GDM1 (cell line): ENCODE data around the gene OR5D13.

Experiments used
- DNase-seq: peaks from one replicate; lab custom pipeline; 2025; lab: John Stamatoyannopoulos, UW

The OR5D13 gene, protein sequence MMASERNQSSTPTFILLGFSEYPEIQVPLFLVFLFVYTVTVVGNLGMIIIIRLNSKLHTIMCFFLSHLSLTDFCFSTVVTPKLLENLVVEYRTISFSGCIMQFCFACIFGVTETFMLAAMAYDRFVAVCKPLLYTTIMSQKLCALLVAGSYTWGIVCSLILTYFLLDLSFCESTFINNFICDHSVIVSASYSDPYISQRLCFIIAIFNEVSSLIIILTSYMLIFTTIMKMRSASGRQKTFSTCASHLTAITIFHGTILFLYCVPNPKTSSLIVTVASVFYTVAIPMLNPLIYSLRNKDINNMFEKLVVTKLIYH

DNA sequence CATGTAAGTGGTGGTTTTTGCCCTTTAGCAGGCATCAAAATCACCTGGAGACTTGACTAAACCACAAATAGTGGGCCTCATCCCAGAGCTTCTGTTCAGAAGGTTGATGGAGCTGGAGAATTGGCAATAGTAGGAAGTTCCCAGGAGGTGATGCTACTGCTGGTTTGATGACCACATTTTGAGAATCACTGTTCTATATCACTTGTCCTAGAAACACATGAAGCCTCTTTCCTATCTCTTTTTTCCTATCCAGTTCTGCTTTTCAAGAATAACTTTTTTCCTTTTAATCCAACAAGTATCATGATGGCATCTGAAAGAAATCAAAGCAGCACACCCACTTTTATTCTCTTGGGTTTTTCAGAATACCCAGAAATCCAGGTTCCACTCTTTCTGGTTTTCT lies at the start of gene OR5D13:
TSS of gene OR5D13 (plus strand) at position 301 of the 400 bp plus-strand sequence. CDS start at position 301, 0 bp downstream.
- DNase-seq, result no peak

DNA sequence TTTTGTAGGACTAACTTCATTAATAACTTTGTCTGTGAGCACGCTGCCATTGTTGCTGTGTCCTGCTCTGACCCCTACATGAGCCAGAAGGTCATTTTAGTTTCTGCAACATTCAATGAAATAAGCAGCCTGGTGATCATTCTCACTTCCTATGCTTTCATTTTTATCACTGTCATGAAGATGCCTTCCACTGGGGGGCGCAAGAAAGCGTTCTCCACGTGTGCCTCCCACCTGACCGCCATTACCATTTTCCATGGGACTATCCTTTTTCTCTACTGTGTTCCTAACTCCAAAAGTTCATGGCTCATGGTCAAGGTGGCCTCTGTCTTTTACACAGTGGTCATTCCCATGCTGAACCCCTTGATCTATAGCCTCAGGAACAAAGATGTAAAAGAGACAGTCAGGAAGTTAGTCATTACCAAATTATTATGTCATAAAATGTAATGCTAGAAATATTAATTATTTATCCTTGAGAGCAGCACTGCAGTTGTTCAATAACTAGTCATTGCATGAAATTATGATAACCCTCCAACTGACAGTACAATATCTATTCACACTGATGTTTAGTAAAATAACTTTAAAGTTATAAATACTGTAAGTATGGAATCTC lies 46.4 kb upstream of the OR5D13 start:
- DNase-seq, result no peak

DNA sequence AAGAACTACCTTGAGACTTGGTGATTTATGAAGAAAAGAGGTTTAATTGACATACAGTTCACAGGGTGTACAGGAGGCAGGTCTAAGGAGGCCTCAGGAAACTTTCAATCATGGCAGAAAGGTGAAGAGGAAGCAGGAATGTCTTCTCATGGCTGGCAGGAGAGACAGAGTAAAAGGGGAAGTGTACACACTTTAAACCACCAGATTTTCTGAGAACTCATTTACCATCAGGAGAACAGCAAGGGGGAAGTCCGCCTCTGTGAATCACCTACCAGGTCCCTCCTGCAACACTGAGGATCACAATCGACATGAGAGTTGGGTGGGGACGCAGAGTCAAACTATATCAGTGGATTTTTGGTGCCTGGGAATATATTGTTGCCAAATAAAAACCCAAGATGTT lies 40.3 kb upstream of the OR5D13 start:
- DNase-seq, result no peak

DNA sequence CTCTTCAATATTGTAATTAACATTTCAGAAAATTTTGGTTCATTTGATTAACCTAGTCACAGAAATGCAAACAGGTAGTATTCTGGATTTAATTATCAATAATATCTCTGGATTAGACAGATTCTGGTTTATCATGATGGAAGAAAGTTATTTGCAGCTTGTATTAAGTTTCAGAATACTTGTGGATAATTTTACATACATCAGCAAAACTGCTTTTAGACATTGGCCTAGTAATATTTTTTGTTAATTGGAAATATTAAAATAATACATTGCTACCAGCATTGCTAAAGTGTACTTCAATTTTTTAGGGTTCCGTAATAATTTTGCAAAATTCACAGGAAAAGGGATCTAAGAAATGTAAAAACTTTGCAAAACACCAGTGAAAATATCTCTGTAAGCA lies 18.4 kb downstream of the OR5D13 start:
- no peak for DNase-seq

DNA sequence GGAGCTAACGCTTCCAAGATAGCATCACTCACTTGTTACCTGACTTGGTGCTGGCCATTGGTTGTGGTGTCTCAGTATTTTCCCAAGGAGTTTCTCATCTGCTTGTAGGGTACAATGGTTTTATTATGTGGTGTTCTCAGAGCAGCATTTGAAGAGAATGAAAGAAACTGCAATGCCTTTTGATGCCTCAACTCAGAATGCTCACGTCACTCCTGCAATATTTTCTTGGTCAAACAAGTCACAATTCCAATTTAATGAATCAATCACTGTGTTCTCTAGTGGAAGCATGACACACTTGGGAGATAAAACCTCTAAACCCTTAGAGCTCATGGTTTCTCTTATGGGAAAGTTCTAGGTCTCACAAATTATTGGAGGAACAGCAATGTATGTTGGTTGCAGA lies 20.1 kb downstream of the OR5D13 start:
- DNase-seq, result no peak

DNA sequence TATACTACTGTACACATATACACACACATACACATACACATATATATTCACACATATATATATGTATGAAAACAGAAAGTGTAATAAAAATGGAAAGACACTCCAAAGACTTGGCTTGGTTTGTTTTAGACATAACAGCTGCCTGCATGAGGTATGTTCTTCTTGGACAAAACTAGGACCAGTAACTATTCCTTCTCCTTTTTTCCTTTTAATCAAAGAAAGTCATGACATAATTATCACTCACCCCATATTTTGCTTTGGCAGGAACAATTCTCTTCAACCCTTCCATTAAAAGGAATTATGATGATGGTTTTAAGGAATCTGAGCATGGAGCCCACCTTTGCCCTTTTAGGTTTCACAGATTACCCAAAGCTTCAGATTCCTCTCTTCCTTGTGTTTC lies 22.0 kb downstream of the OR5D13 start, which contains the start of gene OR5D14:
TSS of gene OR5D14 (plus strand) at position 301 of the 400 bp plus-strand sequence. CDS start at position 301, 0 bp downstream.
- no peak for DNase-seq

DNA sequence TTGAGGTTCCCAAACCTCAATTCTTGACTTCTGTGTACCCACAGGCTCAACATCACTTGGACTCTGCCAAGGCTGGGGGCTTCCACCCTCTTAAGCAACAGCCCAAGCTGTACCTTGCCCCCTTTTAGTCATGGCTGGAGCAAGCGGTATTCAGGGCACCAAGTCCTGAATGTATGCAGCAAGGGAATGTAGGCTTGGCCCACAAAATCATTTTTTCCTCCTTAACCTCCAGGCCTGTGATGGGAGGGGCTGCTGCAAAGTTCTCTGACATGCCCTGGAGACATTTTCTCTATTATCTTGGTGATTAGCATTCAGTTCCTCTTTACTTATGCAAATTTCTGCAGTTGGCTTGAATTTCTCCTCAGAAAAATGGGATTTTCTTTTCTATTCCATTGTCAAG lies 33.0 kb downstream of the OR5D13 start:
- no peak for DNase-seq

DNA sequence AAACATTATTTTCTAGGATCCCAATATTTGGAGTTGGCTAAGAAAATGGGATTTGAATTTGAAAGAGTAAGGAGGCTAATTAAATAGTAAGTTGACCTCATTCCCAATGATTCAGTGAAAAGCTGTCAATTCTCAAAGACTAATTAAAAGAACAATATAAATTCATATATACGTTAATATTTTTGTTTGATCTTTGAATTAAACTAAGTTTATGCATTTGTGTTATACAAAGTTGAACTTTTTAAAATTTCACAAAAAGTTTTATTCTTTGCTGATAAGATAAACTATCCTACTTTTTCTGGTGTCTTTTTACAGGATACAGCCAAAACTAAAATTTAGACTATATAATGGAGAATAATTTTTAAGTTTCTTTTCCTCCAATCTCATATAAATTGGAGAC lies 37.8 kb downstream of the OR5D13 start, which contains the start of gene OR5L1:
TSS of gene OR5L1 (plus strand) at position 301 of the 400 bp plus-strand sequence. CDS start 100 bp downstream, outside the sequence.
- DNase-seq, result no peak

DNA sequence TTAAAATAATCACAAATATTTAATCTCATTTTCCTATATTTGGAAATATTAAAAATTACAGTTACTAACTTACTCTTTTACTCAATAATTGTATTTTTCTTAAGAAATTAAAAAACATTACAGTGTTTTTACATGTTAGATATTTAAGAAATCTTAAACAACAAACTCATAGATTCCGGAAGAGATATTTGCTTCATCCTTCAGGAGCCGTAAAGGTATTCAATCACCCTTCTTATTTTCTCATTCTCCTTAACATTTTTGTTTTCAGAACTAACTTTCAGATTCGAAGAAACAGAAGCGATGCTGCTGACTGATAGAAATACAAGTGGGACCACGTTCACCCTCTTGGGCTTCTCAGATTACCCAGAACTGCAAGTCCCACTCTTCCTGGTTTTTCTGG lies 46.1 kb downstream of the OR5D13 start, which contains the start of gene OR5D18:
TSS of gene OR5D18 (plus strand) at position 301 of the 400 bp plus-strand sequence. CDS start at position 301, 0 bp downstream.
- no peak for DNase-seq
